Chondrocyte (in vitro differentiated cells): Measurements from ENCODE around the gene IFNG. TPM values are rescaled to one million over a fixed set of nuclear protein-coding genes. Genes with fewer than 3 reads are reported as not detected.

Experiments
- DNase-seq: peaks from one replicate; pipeline ENCODE4 v3.0.0; 2021; ENCODE audit warnings: mixed read lengths, low spot score
- H3K27ac Mint-ChIP-seq: one replicate; pipeline ENCODE4 v1.8.0; 2021; ENCODE audit warnings: mild to moderate bottlenecking, moderate library complexity, mixed read lengths; ENCODE audit not compliant: unreplicated experiment
- H3K27me3 Mint-ChIP-seq: 2 replicates; pipeline ENCODE4 v1.8.0; 2021; ENCODE audit warnings: low read depth, mixed read lengths
- H3K36me3 Mint-ChIP-seq: 2 replicates; pipeline ENCODE4 v1.8.0; 2021; ENCODE audit warnings: low read depth, mixed read lengths
- H3K4me1 Mint-ChIP-seq: 2 replicates; pipeline ENCODE4 v1.8.0; 2021; ENCODE audit warnings: low read depth, mild to moderate bottlenecking, mixed read lengths
- H3K4me3 Mint-ChIP-seq: one replicate; pipeline ENCODE4 v1.8.0; 2021; ENCODE audit warnings: mild to moderate bottlenecking, moderate library complexity, mixed read lengths; ENCODE audit not compliant: unreplicated experiment
- H3K9me3 Mint-ChIP-seq: 2 replicates; pipeline ENCODE4 v1.8.0; 2021; ENCODE audit warnings: low read depth, mixed read lengths
- total RNA-seq: library from RNA; stranded (reverse); gene quantifications from 3 replicates; pipeline ENCODE4 v1.2.1, GENCODE V29; 2021
- TF ChIP-seq, protein P1 (sequence below): fragments of 200-600 bp; sonication (generic); IDR thresholded peaks from 2 replicates; pipeline ENCODE4 v1.5.0; 2021; ENCODE audit warnings: antibody characterized with exemption, mild to moderate bottlenecking, moderate library complexity

IFNG gene
- total RNA-seq, 1 donor from 2014 or later: not detected

DNA sequence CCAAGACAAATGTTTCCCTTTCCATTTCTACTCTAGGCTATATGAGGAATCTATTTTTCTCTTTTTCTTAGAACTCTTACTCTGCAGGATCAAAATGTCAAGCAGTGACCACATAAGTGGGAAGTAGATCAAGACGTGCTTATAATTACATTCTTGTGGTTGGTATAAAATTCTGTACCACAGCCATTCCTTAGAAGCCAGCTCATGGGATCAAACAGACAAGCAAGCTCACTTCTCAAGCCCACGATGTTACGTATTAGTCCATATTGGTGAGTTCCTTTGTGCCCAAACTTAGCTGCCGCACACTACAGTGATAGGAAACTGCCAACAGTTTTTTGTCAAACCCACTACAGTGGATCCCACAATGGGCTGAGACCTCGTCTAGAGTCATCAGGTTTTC is 53.4 kb downstream of the IFNG start:
- Mint-ChIP-seq H3K4me3 (no peak overlapping the region), H3K4me1 (no peaks in the 10 kb centered on the region), H3K27ac (no peak overlapping the region), H3K9me3 (no peaks in the 10 kb centered on the region), H3K36me3 (no peaks in the 10 kb centered on the region), H3K27me3 (peaks cover 12% of the 10 kb centered on the region)
- DNase-seq: no peak
- TF ChIP-seq, protein P1, sequence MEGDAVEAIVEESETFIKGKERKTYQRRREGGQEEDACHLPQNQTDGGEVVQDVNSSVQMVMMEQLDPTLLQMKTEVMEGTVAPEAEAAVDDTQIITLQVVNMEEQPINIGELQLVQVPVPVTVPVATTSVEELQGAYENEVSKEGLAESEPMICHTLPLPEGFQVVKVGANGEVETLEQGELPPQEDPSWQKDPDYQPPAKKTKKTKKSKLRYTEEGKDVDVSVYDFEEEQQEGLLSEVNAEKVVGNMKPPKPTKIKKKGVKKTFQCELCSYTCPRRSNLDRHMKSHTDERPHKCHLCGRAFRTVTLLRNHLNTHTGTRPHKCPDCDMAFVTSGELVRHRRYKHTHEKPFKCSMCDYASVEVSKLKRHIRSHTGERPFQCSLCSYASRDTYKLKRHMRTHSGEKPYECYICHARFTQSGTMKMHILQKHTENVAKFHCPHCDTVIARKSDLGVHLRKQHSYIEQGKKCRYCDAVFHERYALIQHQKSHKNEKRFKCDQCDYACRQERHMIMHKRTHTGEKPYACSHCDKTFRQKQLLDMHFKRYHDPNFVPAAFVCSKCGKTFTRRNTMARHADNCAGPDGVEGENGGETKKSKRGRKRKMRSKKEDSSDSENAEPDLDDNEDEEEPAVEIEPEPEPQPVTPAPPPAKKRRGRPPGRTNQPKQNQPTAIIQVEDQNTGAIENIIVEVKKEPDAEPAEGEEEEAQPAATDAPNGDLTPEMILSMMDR: no peak

Other genes with a start within 250 kb of the IFNG start
- 0.18 to 0.20 TPM in 2 of 3 replicates, not detected in the other for gene IFNG-AS1, start 170.3 kb downstream of the IFNG start, total RNA-seq
- gene IL26, start 66.1 kb upstream of the IFNG start, total RNA-seq: 0.67 to 2.5 TPM in 2 of 3 replicates, not detected in the other
- gene IL22, start 93.9 kb upstream of the IFNG start, total RNA-seq: not detected in 3 replicates
- gene MDM1, start 172.6 kb upstream of the IFNG start, total RNA-seq: 9.5 to 10.9 TPM (median 10.0 TPM) in 3 replicates